HG03066 (cell line): ENCODE measurements around the gene BRME1.
"Not testable (repeated sequence)": the region's sequence is repeated elsewhere in the genome, so short reads cannot be mapped to it uniquely, and the experiment has no call there.

Experiments
- ATAC-seq: cut with Tn5 transposase; IDR thresholded peaks from one replicate; pipeline ENCODE4 v1.9.1; 2021; ENCODE audit warnings: low read depth; ENCODE audit not compliant: unreplicated experiment

BRME1 gene

GRCh38 chr19:13870873-13871272 is 35.0 kb downstream of the BRME1 start:
- ATAC-seq: no peak

GRCh38 chr19:13869281-13869680 is 36.6 kb downstream of the BRME1 start:
- no peak for ATAC-seq

- ATAC-seq: no peak
Measured at GRCh38 chr19:13868663-13869062, 37.3 kb downstream of the BRME1 start.

GRCh38 chr19:13866463-13867046 is 39.4 kb downstream of the BRME1 start:
- ATAC-seq: no peak

- ATAC-seq: no peak
Measured at GRCh38 chr19:13865571-13866462, 40.1 kb downstream of the BRME1 start.

- ATAC-seq: no peak
Measured at GRCh38 chr19:13864667-13865570, 41.0 kb downstream of the BRME1 start.

GRCh38 chr19:13864046-13864666 is 41.8 kb downstream of the BRME1 start:
- ATAC-seq: no peak

- ATAC-seq: peak; percentile 63
Measured at GRCh38 chr19:13861714-13862531, 44.0 kb downstream of the BRME1 start.

GRCh38 chr19:13861392-13861713 is 44.6 kb downstream of the BRME1 start:
- peak; percentile 18 for ATAC-seq

- ATAC-seq: no peak
Measured at GRCh38 chr19:13860679-13861391, 45.1 kb downstream of the BRME1 start.

- ATAC-seq: no peak
Measured at GRCh38 chr19:13859361-13859880, 46.5 kb downstream of the BRME1 start.

GRCh38 chr19:13856497-13856896 is 49.4 kb downstream of the BRME1 start:
- ATAC-seq: no peak

GRCh38 chr19:13852171-13852707 is 53.7 kb downstream of the BRME1 start:
- not testable (repeated sequence) for ATAC-seq

- ATAC-seq: not testable (repeated sequence)
Measured at GRCh38 chr19:13851734-13852114, 54.2 kb downstream of the BRME1 start.

GRCh38 chr19:13850910-13851733 is 54.8 kb downstream of the BRME1 start:
- no peak for ATAC-seq

- no peak for ATAC-seq
Measured at GRCh38 chr19:13849991-13850909, 55.7 kb downstream of the BRME1 start.
